HepG2 (cell line): ENCODE data around the gene DPP6. TPM values are rescaled to one million over a fixed set of nuclear protein-coding genes. Genes with fewer than 3 reads are reported as not detected.

Experiments used
- ATAC-seq: fragments of 200-7000 bp; cut with Tn5 transposase; 3 replicates; pipeline ENCODE4 v1.9.1; 2020; ENCODE audit warnings: mild to moderate bottlenecking, moderate library complexity
- BruUV-seq: library from RNA; stranded (reverse); fragments of 400-500 nt; replicated peaks from 2 replicates; lab custom pipeline; 2021; lab: Mats Ljungman, UMichigan
- CTCF ChIA-PET: fragments of 300-600 bp; formaldehyde crosslinking; extraction: SDS; loops from one replicate; lab custom pipeline; 2021; ENCODE audit warnings: low total read pairs, inconsistent platforms, low intra/inter-chr PET ratio; lab: Yijun Ruan, JAX
- POLR2A ChIA-PET: fragments of 350-600 bp; sonication (Branson Sonifier 250); formaldehyde crosslinking; loops from one replicate; lab custom pipeline; 2020; ENCODE audit warnings: antibody characterized with exemption, inconsistent platforms; lab: Yijun Ruan, JAX
- DNase-seq: peaks from one replicate; pipeline ENCODE4 v3.0.0-alpha.2; 2015; ENCODE audit warnings: low spot score
- FAIRE-seq: peaks from 3 replicates; lab custom pipeline; 2011; peaks lifted over from hg19 to GRCh38; lab: Jason Lieb, UNC
- H2AFZ ChIP-seq: one replicate; pipeline ENCODE4 v1.6.1; 2011; ENCODE audit warnings: low read length, inconsistent platforms
- H3K27ac ChIP-seq: fragments of 300-600 bp; 3 replicates; pipeline ENCODE4 v1.8.0; 2011; ENCODE audit warnings: mixed run types, mild to moderate bottlenecking, mixed read lengths, low read length, inconsistent platforms; ENCODE audit not compliant: insufficient read depth; ENCODE audit errors: extremely low read length
- H3K27me3 ChIP-seq, 2 experiments: fragments of 200-600 bp in 1 of 2; 2 replicates in 1 of 2; 3 replicates in 1 of 2; pipeline versions ENCODE4 v1.6.0 to v1.8.0; 2011; ENCODE audit warnings: low read length in 2 of 2, mild to moderate bottlenecking in 2 of 2, moderate library complexity in 2 of 2, inconsistent platforms in 1 of 2; ENCODE audit not compliant: insufficient read depth in 2 of 2, control insufficient read depth in 1 of 2
- H3K36me3 ChIP-seq, 2 experiments: fragments of 200-600 bp in 1 of 2; replicated peaks in 1 of 2; 2 replicates in 1 of 2; 3 replicates in 1 of 2; pipeline versions ENCODE4 v1.5.1 to v1.8.0; 2011; ENCODE audit warnings: low read length in 2 of 2, inconsistent platforms in 1 of 2; ENCODE audit not compliant: insufficient read depth in 2 of 2, control insufficient read depth in 1 of 2
- H3K4me1 ChIP-seq: 2 replicates; pipeline ENCODE4 v1.5.1; 2012; ENCODE audit warnings: low read length, inconsistent platforms; ENCODE audit not compliant: insufficient read depth
- H3K4me2 ChIP-seq: 2 replicates; pipeline ENCODE4 v1.6.0; 2011; ENCODE audit warnings: low read depth, low read length, inconsistent platforms
- H3K4me3 ChIP-seq, 3 experiments: fragments of 200-600 bp in 1 of 3; sonication (generic), shearing (Covaris generic) in 1 of 3; replicated peaks in 1 of 3; 2 replicates each; pipeline ENCODE4 v1.5.1; 2011 to 2016; ENCODE audit warnings: low read length in 3 of 3, inconsistent platforms in 2 of 3, low read depth in 2 of 3, mild to moderate bottlenecking in 2 of 3, control low read depth in 1 of 3, mixed read lengths in 1 of 3; ENCODE audit not compliant: insufficient read depth in 1 of 3
- H3K79me2 ChIP-seq: one replicate; pipeline ENCODE4 v1.6.1; 2011; ENCODE audit warnings: low read length, inconsistent platforms; ENCODE audit not compliant: insufficient read depth
- H3K9ac ChIP-seq: 2 replicates; pipeline ENCODE4 v1.6.0; 2011; ENCODE audit warnings: mild to moderate bottlenecking, low read depth, low read length, inconsistent platforms; ENCODE audit not compliant: insufficient read depth
- H3K9me3 ChIP-seq: 2 replicates; pipeline ENCODE4 v1.5.1; 2012; ENCODE audit warnings: mild to moderate bottlenecking, low read length
- H4K20me1 ChIP-seq: 2 replicates; pipeline ENCODE4 v1.6.0; 2011; ENCODE audit warnings: inconsistent platforms, mild to moderate bottlenecking, low read length, moderate library complexity; ENCODE audit not compliant: insufficient read depth
- CEBPB ChIP-seq: IDR thresholded peaks from 2 replicates; pipeline ENCODE4 v1.6.1; 2011; ENCODE audit warnings: low read depth, low read length, improper control_type of control experiment, borderline replicate concordance
- ERF ChIP-seq: IDR thresholded peaks from 2 replicates; pipeline ENCODE4 v1.6.1; 2018; ENCODE audit warnings: missing biosample characterization, missing genetic modification reagents
- WGBS: methylation state at CpG from one replicate; pipeline ENCODE4 v1.1.6; 2017; ENCODE audit warnings: low lambda C conversion rate; 5-methylcytosine and 5-hydroxymethylcytosine counted together
- in situ Hi-C: cut with HindIII; loops from 2 replicates; pipeline ENCODE4 v1.10.0; 2017; ENCODE audit warnings: low pct_unique_long_range_greater_than_20kb; ENCODE audit not compliant: extremely low pct_ligation_motif_present
- intact Hi-C: fragments of 100-400 bp; cut with micrococcal nuclease; formaldehyde crosslinking; loops from one replicate; pipeline ENCODE4 v1.10.0; 2022; ENCODE audit not compliant: unreplicated experiment
- polyA plus RNA-seq, 8 experiments: library from polyadenylated mRNA; depleted of rRNA in 3 of 8; stranded (reverse) in 7 of 8; unstranded in 1 of 8; fragments of >200 nt; fragmentation: Illumina TruSeq in 4 of 8; extraction: Trizol in 4 of 8; gene quantifications; 2 replicates each; pipeline versions ENCODE4 v1.2.1 to v1.2.3, GENCODE V29; 2011 to 2016; ENCODE audit warnings: low read depth in 4 of 8, missing spikeins in 1 of 8, mixed read lengths in 1 of 8; ENCODE audit not compliant: insufficient read depth in 1 of 8
- total RNA-seq, 5 experiments: library from RNA; depleted of rRNA; stranded (reverse); fragments of >200 nt; fragmentation: Illumina TruSeq; extraction: Trizol; gene quantifications; 2 replicates each; pipeline ENCODE4 v1.2.3, GENCODE V29; 2016; ENCODE audit warnings: low read depth in 1 of 5
- TF ChIP-seq, protein P1 (sequence below): sonication (generic); formaldehyde crosslinking; conservative IDR thresholded peaks from 2 replicates; pipeline ENCODE4 v1.8.1; 2023; ENCODE audit warnings: missing genetic modification reagents

DPP6 gene
- total and polyA plus RNA-seq, 2 of the 13 experiments (the other 11 are each of a cell fraction or from before 2014, with no cell fraction given): not detected

DNA sequence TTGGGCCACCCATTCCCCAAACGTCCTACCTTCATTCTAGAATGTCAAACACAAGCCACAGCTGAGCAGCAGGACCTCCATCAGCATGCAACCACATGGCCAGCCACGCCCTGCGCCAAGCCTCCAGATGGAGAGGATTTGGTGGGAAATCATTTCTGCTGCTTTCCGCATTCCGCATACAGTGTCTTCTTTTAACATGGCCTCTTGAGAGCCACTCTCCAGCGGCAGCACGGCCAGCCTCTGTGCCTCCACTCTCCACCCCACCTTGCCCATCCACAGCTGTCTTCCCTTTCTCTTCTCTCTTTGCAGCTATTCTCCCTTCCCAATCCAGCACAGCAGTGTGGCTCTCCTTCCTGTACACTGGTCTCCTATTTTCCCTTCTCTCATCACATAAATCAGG is 561.6 kb downstream of the DPP6 start:
- Histone ChIP-seq H3K27ac (no peak overlapping the region), H3K36me3 (no peaks in the 10 kb centered on the region), H2AFZ (no peak overlapping the region), H3K4me1 (no peaks in the 10 kb centered on the region), H3K4me3 (no peak overlapping the region), H3K27me3 (no peaks in the 10 kb centered on the region; a peak in 1 of 5 replicates), H3K9ac (no peak overlapping the region), H3K9me3 (no peaks in the 10 kb centered on the region), H4K20me1 (no peaks in the 10 kb centered on the region), H3K4me2 (no peak overlapping the region), H3K79me2 (no peaks in the 10 kb centered on the region)
- TF ChIP-seq, protein P1, sequence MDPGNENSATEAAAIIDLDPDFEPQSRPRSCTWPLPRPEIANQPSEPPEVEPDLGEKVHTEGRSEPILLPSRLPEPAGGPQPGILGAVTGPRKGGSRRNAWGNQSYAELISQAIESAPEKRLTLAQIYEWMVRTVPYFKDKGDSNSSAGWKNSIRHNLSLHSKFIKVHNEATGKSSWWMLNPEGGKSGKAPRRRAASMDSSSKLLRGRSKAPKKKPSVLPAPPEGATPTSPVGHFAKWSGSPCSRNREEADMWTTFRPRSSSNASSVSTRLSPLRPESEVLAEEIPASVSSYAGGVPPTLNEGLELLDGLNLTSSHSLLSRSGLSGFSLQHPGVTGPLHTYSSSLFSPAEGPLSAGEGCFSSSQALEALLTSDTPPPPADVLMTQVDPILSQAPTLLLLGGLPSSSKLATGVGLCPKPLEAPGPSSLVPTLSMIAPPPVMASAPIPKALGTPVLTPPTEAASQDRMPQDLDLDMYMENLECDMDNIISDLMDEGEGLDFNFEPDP (CRISPR knock-in tag): no peak
- no peak for TF ChIP-seq ERF (CRISPR knock-in tag)
- DNase-seq: no peak
- 38% methylated on average over 7 of the region's 7 CpGs for WGBS
- ATAC-seq: no peak
- no TSS peak for BruUV-seq
- ChIA-PET CTCF (no interaction called here), POLR2A (no interaction called here)
- in situ Hi-C loops: no loop called here
- FAIRE-seq: no peak
- intact Hi-C loops: no loop called here

DNA sequence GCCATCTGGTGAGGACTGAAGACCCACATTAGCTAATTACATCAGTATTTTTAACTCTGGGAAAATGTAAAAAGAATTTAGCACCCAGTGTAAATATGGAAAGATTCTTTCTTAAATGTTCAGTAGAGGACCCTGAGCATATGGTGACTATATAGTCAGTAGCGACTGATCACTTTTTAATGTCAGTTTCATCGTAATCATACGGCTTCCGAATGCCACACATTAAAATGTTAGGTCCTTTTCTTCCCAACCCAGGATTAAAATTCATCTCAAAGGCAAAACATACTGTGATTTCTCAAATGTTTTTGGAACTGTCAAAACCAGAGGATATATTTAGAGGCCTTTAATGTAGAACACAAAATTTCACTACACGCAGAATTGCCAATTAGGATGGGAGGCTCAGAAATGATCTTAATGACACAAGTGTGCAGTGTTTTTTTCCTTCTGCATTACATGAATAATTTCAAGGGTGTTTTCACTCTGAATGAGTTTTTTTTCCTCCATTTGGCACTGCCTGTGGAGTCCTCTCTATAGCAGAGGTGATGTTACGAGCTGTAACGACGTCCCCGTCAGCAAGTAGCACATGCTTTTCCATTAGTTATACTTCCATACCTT is 568.0 kb downstream of the DPP6 start:
- no TSS peak for BruUV-seq
- Histone ChIP-seq H3K9me3 (no peaks in the 10 kb centered on the region), H3K36me3 (no peaks in the 10 kb centered on the region), H3K27me3 (no peaks in the 10 kb centered on the region; a peak in 2 of 5 replicates), H2AFZ (no peak overlapping the region), H4K20me1 (no peaks in the 10 kb centered on the region), H3K4me3 (no peak overlapping the region), H3K79me2 (no peaks in the 10 kb centered on the region), H3K4me1 (no peaks in the 10 kb centered on the region), H3K4me2 (no peak overlapping the region), H3K27ac (no peak overlapping the region), H3K9ac (no peak overlapping the region)
- no peak for TF ChIP-seq CEBPB
- no peak for FAIRE-seq
- intact Hi-C loops (no loop called here), in situ Hi-C loops (no loop called here)
- ChIA-PET CTCF (no interaction called here), POLR2A (no interaction called here)
- ATAC-seq: no peak
- DNase-seq: no peak
- 52% methylated on average over 9 of the region's 9 CpGs for WGBS
